GM18511 (cell line): ENCODE results near the gene GRHPR.
A peak's percentile ranks its signal among the peaks of the same experiment; 100 is the strongest.
"Not testable (repeated sequence)": the region's sequence is repeated elsewhere in the genome, so short reads cannot be mapped to it uniquely, and the experiment has no call there.

Experiments
- ATAC-seq: cut with Tn5 transposase; IDR thresholded peaks from one replicate; pipeline ENCODE4 v1.9.1; 2021; ENCODE audit warnings: mild to moderate bottlenecking, moderate library complexity; ENCODE audit not compliant: unreplicated experiment

Gene GRHPR

DNA sequence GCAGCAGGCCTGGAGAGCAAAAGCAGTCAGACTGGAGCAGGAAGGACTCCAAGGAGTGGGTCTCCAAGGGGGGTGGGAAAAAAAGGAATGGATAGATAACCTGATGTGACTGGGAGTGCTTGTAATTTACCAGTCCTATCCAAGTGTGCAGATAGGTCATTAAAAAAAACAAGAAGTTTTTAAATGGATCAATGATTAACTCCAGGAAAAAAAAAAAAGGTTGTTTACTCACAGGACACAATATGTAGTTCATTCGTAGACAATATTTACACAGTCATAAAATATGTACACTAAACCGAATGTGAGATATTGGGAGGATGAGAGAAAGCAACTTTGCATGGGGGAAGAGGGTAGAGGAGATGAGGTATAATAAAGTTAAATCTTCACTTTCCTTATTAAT, 22.4 kb downstream of the GRHPR start:
- no peak for ATAC-seq

DNA sequence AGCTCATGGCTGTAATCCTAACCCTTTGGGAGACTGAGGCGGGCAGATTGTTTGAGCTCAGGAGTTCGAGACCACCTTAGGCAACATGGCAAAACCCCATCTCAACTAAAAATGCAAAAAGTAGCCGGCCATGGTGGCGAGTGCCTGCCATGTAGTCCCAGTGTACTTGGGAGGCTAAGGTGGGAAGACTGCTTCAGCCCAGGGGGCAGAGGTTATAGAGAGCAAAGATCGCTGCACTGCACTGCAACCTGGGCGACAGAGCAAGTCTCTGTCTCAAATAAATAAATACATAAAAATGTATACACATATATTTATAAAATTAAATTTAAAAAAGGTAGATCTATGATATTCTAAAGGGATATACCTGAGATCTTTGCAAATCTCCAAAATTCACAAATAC, 23.3 kb downstream of the GRHPR start:
- no peak for ATAC-seq

DNA sequence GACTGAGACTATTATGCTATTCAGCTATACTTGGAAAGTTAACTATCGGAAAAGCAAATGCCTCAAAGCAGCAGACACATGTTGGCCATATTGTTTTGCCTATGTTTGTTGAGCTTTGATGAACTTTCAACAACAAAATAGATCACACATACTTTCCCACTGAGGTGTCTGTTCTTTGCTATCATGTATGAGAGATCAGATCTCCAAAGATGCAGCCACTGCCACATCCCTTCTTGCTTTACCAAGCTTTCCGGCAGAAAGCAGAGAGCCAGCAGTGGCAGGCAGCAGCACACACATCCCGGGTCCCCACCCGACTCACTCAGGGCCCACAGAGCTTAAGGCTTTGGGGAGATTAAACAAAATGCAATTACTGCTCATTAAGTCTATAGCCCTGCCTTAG, 23.9 kb downstream of the GRHPR start:
- ATAC-seq, result no peak

DNA sequence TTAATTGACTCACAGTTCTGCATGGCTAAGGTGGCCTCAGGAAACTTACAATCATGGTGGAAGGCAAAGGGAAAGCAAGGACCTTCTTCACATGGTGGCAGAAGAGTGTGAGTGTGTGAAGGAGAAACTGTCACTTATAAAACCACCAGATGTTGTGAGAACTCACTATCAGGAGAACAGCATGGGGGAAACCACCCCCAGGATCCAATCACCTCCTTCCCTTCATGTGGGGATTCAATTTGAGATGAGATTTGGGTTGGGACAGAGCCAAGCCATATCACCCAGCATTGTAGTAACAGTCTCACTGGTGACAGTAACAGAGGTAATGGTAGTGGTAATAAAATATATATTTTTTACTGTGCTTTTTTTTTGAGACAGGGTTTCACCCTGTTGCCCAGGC, 24.6 kb downstream of the GRHPR start:
- no peak for ATAC-seq

DNA sequence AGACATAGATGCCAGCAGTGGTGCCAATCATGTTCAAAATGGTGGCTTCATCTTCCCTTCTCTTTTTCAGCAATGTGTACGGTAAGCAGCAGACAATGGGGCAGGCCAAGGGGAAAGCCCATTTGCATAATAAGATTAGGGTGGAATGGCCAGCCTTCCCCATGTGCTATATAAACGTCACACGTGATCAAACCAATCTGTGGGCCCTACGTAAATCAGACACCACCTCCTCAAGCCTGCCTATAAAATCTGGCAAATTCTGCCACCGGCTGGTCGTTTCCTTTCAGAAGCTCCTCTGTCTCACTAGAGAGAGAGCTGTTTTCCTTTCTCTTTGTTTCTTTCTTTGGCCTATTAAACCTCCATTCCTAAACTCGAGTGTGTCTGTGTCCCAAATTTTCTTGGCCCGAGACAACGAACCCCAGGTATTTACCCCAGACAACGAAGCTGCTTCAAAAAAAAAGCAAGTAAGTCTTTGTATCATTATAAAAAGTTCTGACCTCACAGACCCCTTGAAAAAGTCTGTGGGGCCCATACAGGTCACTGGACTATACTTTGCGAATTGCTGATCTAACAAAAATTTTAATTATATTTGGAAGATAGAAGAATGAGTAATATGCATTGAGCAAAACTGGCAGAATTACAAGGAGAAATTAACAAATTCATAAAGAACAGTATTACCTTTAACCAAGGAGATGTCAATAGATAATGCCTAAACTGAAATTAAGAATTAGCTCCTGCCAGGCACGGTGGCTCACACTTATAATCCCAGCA, 27.6 kb downstream of the GRHPR start:
- ATAC-seq, result no peak

DNA sequence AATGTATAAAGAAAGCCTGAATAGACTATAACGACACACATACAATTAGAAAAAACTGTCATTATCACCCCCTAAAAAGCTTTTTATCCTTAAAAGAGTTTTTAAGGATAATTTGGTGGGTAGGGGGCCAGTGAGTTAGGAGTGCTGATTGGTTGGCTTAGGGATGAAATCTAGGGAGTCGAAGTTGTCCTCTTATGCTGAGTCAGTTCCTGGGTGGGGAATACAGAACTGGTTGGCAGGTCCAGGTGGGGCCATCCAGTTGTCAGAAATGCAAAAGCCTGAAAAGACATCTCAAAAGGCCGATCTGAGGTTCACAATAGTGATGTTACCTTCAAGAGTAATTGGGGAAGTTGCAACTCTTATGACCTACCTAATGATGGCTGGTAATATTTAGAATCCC, 29.1 kb downstream of the GRHPR start:
- ATAC-seq, result no peak

DNA sequence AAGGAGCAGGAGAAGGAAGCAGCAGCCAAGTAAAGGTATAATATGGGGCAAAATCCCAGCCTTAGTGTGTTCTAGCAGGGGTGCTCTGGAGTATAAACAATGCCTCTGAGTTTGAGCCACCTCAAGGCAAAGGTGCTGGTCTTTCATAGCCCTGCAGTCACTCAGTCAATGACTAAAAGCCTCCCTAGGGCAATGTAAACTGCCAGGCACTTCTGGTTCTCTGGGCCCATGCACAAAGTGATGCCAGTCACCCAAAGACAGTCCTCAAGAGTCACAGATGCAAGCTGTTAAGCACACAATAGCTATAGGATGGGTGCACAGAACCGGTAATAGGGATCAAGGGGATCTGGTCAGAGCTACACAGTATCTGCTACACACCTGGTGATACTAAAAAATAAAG, 30.1 kb downstream of the GRHPR start:
- ATAC-seq, result no peak

DNA sequence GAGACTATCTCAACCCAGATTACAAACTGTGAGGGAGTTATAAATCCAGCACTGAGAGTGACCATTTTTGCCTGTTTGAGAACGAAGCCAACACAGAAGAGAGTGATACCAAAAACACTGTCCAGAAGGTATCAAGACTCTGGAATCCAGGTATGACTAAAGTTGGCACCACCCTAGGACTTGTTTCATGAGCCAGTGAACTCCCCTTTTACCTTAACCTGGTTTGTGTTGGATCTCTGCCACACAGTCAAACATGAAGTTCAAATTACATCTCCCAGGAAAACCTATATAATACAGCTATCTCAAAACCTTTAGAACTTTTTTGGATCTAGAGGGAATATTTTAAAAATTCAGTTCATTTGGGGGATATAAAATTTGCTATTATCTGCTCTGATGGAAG, 31.3 kb downstream of the GRHPR start:
- ATAC-seq, result no peak

DNA sequence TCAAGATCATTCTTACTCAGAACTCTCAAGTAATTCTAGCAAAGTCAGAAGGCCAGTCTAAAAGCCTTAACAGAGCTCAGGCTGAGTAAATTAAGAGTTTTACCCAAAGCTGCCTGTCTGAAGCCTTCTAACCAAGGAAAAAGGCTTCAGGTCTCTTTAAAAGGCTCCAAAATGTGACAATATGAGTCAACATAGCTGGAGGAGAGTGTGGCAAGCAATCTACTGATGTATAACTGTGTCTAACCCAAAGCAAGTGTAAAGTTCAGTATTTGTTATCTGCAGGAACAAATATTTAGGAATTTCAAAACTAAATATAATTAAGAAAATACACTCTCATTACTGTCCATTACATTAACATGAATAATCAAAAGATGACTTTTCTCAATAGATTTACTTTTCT, 31.7 kb downstream of the GRHPR start:
- no peak for ATAC-seq

DNA sequence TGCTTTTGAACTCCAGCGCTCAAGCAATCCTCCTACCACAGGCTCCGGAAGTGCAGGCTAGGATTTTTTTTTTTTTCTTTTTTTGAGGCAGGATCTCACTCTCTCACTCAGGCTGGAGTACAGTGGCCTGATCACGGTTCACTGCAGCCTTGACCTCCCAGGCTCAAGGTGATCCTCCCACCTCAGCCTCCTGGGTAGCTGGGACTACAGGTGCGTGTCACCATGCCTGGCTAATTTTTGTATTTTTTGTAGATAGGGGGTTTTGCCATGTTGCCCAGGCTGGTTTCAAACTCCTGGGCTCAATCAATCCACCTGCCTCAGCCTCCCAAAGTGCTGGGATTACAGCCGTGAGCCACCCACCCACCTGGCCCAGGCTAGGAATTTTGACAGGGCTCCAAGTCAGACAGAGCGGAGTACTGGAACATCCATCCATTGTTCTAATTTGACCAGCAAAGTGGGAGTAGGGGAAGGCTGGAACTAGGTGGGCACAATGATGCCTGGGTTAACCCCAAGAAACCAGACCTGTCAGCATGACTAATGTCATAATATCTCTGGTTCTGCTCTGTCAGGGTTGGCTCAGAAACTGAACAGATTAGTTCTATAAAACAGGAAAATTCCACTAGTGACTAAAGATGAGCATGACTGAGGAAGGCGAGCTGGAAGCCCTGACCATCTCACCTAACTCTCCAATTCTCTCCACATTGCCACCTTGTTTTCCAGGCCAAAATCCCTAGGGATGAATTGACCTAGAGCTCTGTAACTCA, 33.6 kb downstream of the GRHPR start:
- ATAC-seq, result no peak

DNA sequence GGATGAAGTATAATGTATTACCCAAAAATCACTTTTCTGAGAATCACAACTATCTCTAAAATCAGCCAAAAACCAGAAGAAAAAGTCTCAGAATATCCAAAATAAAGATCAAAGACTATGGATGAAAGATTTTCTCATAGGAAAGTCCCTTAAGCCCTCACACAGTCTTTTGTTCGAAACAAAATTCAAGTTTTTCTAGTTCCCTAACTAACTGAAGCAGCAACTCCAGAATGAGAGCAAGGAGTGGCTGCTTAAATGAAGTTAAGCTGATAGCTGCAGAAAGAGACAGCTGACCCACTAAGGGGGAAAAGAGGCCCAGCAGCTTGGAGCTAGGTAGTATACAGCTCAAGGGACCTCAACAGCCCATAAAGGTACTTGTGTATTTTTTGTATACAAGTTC, 34.3 kb downstream of the GRHPR start:
- ATAC-seq, result no peak

DNA sequence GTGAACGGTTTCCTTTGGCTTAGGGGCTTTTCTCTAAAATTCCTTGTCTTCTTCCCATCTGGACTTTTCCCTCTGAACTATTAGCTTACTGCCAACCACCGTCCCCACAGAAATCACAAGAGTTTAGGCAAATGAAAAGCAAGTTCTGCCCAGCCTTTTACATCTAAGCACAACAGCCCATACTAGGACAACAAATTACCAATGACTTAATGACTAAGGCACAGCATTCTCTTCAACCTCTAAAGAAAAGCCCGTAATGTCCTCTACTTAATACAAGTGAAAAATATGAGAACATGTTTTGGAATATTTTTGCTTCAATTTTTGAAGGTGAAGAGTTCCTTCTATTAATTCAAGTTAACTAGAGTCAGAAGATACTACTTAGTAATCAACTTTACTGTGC, 41.5 kb downstream of the GRHPR start:
- ATAC-seq, result no peak

DNA sequence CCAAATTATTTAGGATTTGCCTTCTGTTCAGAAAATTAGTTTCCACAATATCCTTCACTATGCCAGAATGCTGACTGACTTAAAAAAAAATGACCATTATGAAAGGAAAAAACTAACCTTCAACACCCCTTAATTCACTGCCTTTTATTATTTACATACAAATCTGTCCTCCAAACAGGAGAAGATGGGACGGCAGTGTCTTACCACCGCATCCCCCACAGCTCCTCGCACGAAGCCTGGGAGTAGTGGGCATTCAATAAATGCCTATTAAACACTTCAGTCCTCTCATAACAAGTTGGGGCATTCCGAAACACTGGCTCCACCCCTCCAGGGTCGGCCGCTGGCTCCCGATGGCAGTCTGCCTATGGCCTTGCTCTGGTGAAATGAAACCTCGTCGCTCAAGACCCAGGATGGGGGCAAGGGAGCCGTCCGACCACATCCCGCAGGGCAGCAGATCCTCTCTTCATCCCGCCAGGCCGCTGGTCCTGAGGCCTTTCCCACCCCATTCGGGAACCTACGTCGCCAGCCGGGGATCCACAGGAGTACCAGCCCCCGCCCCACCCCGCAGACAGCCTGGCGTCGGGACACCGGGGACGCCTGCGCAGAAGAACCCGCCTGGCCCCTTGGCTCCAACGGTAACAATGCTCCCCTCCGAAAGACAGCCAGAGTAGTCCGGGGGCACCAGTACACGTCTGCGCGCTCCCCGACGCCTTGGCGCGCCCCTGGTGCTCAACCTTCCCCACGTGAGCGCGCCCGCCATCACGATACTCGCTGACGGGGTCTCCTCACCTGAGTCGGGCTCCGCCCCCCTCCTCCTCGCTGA, 42.1 kb downstream of the GRHPR start:
- ATAC-seq, result peak; percentile 49

DNA sequence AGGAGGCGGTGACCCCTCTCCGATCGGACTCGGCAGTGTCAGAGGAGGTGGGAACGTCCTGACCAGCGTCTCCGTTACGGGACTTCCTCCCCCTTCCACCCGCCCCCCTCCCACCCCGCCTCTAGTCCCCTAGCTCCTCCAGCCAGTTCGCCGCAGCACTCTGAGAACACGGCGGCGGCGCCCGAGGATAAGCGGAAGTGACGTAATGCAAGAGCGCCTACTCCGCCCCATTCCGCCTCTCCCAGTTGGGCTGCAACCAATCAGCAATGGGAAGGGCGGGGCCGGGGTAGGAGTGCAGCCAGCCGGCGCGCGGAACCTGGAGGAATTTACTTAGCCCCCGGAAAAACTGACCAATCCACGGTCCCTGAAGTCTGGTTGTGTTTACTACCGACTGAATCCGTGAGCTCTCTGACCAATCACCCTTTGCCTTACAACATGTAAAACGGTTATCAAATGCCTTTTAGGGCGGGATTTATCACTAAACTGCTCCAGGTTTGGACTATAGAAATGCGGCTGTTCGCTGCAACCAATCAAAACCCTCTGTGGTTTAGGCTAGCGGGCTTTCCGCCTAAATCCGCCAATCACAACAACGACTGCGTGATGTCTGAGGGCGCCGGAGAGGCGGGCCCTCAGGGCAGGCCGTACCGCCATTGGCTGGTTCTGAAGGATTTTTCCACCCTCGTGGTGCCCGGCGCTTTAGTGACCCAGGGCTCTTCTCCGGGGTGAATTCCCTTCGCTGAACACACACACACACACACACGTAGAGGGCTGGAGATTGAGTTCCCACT, 42.9 kb downstream of the GRHPR start, which contains the start of gene ZBTB5:
TSS of gene ZBTB5 (minus strand) at position 202 of the 788 bp plus-strand sequence. CDS start 22,899 bp downstream, outside the sequence.
- ATAC-seq, result peak; percentile 80

DNA sequence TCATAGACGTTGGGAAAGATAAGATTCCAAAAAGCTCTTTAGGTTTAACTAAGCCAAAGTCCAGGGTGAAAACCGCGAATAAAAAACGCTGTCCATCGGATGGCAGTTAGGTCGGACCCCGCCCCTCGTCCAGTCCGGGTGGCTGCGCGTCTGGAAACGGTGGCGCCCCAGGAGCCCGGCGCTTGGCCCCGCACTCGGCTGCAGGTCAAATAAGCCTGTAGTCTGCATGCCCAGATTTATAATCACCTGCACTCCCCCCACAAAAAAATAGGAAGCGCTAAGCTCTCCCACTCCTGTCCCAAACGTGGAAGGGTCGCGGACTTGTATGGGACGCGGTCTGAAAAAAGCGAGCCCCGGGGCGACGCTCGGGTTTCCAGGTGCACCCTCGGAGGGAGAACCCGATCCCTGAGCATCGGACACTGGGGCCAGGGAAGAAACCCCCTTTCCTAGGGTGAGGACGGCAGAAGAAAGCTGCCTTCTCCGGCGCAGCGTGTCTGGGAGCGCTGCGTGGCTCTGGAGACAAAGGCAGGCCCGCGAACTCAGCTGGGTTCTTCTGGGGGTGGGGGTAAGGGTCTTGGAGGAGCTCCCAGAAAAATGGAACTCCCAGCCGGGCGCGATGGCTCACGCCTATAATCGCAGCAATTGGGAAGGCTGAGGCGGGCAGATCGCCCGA, 43.7 kb downstream of the GRHPR start:
- peak; percentile 14 for ATAC-seq

DNA sequence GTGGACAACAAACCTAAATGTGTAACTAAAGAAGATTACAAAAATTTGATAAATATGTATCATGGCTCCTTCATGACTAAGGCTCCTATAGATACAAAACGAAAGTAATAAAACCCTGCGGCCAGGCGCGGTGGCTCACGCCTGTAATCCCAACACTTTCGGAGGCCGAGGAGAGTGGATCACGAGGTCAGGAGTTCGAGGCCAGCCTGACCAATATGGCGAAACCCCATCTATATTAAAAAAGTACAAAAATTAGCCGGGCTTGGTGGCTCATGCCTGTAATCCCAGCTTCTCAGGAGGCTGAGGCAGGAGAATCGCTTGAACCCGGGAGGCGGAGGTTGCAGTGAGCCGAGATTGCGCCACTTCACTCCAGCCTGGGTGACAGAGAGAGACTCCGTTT, 45.0 kb downstream of the GRHPR start:
- not testable (repeated sequence) for ATAC-seq

DNA sequence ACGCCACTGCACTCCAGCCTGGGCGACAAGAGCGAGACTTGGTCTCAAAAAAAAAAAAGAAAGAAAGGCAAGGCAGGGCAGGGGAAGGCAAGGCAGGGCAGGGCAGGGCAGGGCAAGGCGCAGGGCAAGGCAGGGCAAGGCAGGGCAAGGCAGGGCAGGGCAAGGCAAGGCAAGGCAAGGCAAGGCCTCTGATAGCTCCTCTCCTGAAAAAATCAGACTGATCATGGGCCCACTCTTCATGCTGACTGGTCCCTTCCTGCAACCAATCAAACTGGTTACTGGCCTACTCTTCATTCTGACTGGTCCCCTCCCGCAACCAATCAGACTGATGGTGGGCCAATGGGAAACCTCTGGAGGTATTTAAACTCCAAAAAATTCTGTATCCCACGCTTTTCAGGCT, 46.1 kb downstream of the GRHPR start:
- no peak for ATAC-seq

DNA sequence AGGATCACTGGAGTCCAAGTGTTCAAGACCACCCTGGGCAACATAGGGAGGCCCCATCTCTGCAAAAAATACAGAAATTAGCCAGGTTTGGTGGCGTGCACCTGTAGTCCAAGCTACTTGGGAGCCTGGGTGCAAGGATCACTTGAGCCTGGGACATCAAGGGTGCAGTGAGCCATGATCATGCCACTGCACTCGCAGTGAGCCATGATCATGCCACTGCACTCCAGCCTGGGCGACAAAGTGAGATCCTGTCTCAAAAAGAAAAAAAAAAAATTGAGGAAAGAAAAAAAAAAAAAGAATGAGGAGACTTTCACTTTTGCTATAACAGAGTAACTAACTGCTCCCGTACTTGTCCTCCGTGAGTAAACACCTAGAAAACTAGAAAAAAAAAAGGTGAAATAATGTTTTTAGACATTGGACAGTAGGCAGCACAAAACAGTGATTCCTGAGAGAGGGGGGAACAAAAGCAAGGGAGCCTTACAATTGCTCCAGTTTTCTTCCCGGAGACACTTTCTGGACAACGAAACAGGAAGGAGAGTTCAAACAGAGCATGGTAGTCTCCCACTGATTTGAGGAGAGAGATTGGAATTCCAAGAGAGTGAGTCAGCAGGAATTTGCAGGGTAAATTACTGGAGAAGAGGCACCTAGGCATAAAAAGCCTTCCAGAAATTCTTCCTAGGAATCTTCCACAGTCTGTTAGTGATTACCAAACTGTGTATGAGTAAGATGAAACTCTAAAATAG, 49.6 kb downstream of the GRHPR start:
- no peak for ATAC-seq

DNA sequence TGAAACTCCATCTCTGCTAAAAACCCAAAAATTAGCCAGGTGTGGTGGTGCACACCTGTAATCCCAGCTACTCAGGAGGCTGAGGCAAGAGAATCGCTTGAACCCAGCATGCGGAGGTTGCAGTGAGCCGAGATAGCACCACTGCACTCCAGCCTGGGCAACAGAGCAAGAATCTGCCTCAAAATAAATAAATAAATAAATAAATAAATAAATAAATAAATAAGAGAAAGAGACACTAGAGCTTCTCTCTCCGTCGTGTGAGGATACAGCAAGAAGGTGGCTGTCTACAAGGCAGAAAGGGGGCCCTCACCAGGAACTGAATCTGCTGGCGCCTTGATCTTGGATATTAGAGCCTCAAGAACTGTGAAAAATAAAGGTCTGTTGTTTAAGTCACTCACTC, 51.5 kb downstream of the GRHPR start:
- ATAC-seq, result not testable (repeated sequence)
